GM12878 (cell line): ENCODE data around the gene RERE. TPM values are rescaled to one million over a fixed set of nuclear protein-coding genes. Genes with fewer than 3 reads are reported as not detected.

ENCODE experiments used
- ATAC-seq: fragments of 200-7000 bp; cut with Tn5 transposase; 3 replicates; pipeline ENCODE4 v1.9.1; 2020; ENCODE audit warnings: mild to moderate bottlenecking, moderate library complexity
- BruUV-seq: library from RNA; stranded (reverse); fragments of 400-500 nt; replicated peaks from 2 replicates; lab custom pipeline; 2021; lab: Mats Ljungman, UMichigan
- CTCF ChIA-PET: fragments of 300-600 bp; sonication (Branson Sonifier 250); formaldehyde crosslinking; extraction: SDS; loops from one replicate; lab custom pipeline; 2021; ENCODE audit warnings: inconsistent platforms; lab: Yijun Ruan, JAX
- POLR2A ChIA-PET: fragments of 350-600 bp; formaldehyde crosslinking; extraction: SDS; loops from one replicate; lab custom pipeline; 2021; ENCODE audit warnings: inconsistent platforms; lab: Charles Lee
- RAD21 ChIA-PET: fragments of 300-600 bp; sonication (Branson Sonifier 250); formaldehyde crosslinking; loops from one replicate; lab custom pipeline; 2023; ENCODE audit warnings: antibody characterized with exemption; ENCODE audit not compliant: unreplicated experiment; lab: Charles Lee
- SMC1A ChIA-PET: fragments of 300-600 bp; sonication (Branson Sonifier 250); formaldehyde crosslinking; loops from one replicate; lab custom pipeline; 2023; ENCODE audit not compliant: unreplicated experiment, uncharacterized antibody; lab: Charles Lee
- DNase-seq: peaks from one replicate; pipeline ENCODE4 v3.0.0-alpha.2; 2011; ENCODE audit warnings: low read depth, low spot score
- FAIRE-seq: peaks from 3 replicates; lab custom pipeline; 2011; peaks lifted over from hg19 to GRCh38; lab: Jason Lieb, UNC
- H2AFZ ChIP-seq: 2 replicates; pipeline ENCODE4 v1.6.0; 2011; ENCODE audit warnings: low read depth, low read length, control low read depth; ENCODE audit not compliant: control insufficient read depth
- H3K27ac ChIP-seq: 2 replicates; pipeline ENCODE4 v1.5.1; 2011; ENCODE audit warnings: control low read depth; ENCODE audit not compliant: control insufficient read depth, insufficient read depth
- H3K27me3 ChIP-seq, 2 experiments: replicated peaks in 1 of 2; 2 replicates each; pipeline versions ENCODE4 v1.6.0 to v1.6.1; 2011; ENCODE audit warnings: low read length in 1 of 2; ENCODE audit not compliant: control insufficient read depth in 2 of 2, insufficient read depth in 2 of 2
- H3K36me3 ChIP-seq, 2 experiments: 2 replicates each; pipeline ENCODE4 v1.5.1; 2011; ENCODE audit warnings: low read length in 1 of 2; ENCODE audit not compliant: control insufficient read depth in 2 of 2, insufficient read depth in 2 of 2
- H3K4me1 ChIP-seq: 2 replicates; pipeline ENCODE4 v1.6.1; 2011; ENCODE audit warnings: mild to moderate bottlenecking, low read length, moderate library complexity, mixed read lengths; ENCODE audit not compliant: control insufficient read depth, insufficient read depth
- H3K4me2 ChIP-seq: 2 replicates; pipeline ENCODE4 v1.6.0; 2011; ENCODE audit warnings: control low read depth; ENCODE audit not compliant: control insufficient read depth, insufficient read depth
- H3K4me3 ChIP-seq: fragments of 200-600 bp; sonication (generic); 2 replicates; pipeline ENCODE4 v1.5.1; 2016
- H3K79me2 ChIP-seq: 2 replicates; pipeline ENCODE4 v1.6.0; 2011; ENCODE audit warnings: low read length; ENCODE audit not compliant: control insufficient read depth, insufficient read depth
- H3K9ac ChIP-seq: 2 replicates; pipeline ENCODE4 v1.8.0; 2011; ENCODE audit warnings: low read length, control low read depth, mixed read lengths; ENCODE audit not compliant: control insufficient read depth, insufficient read depth
- H3K9me3 ChIP-seq: replicated peaks from 3 replicates; pipeline ENCODE4 v1.5.1; 2011; ENCODE audit warnings: mild to moderate bottlenecking, low read length; ENCODE audit not compliant: control insufficient read depth, insufficient read depth
- H4K20me1 ChIP-seq: 2 replicates; pipeline ENCODE4 v1.6.0; 2011; ENCODE audit not compliant: control insufficient read depth, insufficient read depth
- CHD1 ChIP-seq: IDR thresholded peaks from 2 replicates; pipeline ENCODE4 v1.6.1; 2012; ENCODE audit warnings: low read depth, low read length, improper control_type of control experiment
- EED ChIP-seq: sonication (generic); IDR thresholded peaks from 2 replicates; pipeline ENCODE4 v1.6.1; 2016; ENCODE audit warnings: antibody characterized with exemption, low read depth
- EZH2 ChIP-seq: IDR thresholded peaks from 2 replicates; pipeline ENCODE4 v1.6.1; 2012; ENCODE audit warnings: low read depth, mild to moderate bottlenecking, control low read depth, inconsistent platforms, low read length, borderline replicate concordance; ENCODE audit not compliant: control insufficient read depth
- IKZF2 ChIP-seq, 2 experiments: fragments of 450-650 bp; IDR thresholded peaks; 2 replicates each; pipeline ENCODE4 v1.6.1; 2017; ENCODE audit warnings: mild to moderate bottlenecking in 2 of 2, moderate library complexity in 2 of 2
- KAT2A ChIP-seq: conservative IDR thresholded peaks from 2 replicates; pipeline ENCODE4 v1.6.1; 2011; ENCODE audit warnings: low read depth, low read length; ENCODE audit not compliant: control insufficient read depth
- LARP7 ChIP-seq: fragments of 450-650 bp; IDR thresholded peaks from 2 replicates; pipeline ENCODE4 v1.6.1; 2017; ENCODE audit warnings: mild to moderate bottlenecking
- MAX ChIP-seq: IDR thresholded peaks from 2 replicates; pipeline ENCODE4 v1.6.1; 2012; ENCODE audit warnings: low read depth, low read length, improper control_type of control experiment
- MTA2 ChIP-seq: fragments of 450-650 bp; IDR thresholded peaks from 2 replicates; pipeline ENCODE4 v1.6.1; 2016; ENCODE audit warnings: low read depth, mild to moderate bottlenecking, moderate library complexity
- MYC ChIP-seq: IDR thresholded peaks from 2 replicates; pipeline ENCODE4 v1.6.1; 2011; ENCODE audit warnings: mild to moderate bottlenecking, low read length, moderate library complexity, inconsistent platforms; ENCODE audit not compliant: insufficient read depth, insufficient replicate concordance, insufficient read length, severe bottlenecking
- NRF1 ChIP-seq: conservative IDR thresholded peaks from 2 replicates; pipeline ENCODE4 v1.6.1; 2011; ENCODE audit warnings: mild to moderate bottlenecking, low read depth, low read length, improper control_type of control experiment
- PML ChIP-seq: IDR thresholded peaks from 2 replicates; pipeline ENCODE4 v1.6.1; 2012; ENCODE audit warnings: low read length, inconsistent platforms
- STAT1 ChIP-seq: fragments of 450-650 bp; conservative IDR thresholded peaks from 2 replicates; pipeline ENCODE4 v1.6.1; 2014; ENCODE audit warnings: antibody characterized with exemption, mild to moderate bottlenecking
- SUZ12 ChIP-seq: fragments of 200-600 bp; sonication (generic); IDR thresholded peaks from one replicate; pipeline ENCODE4 v1.6.1; 2018; ENCODE audit warnings: antibody characterized with exemption, mild to moderate bottlenecking; ENCODE audit not compliant: unreplicated experiment
- TBL1XR1 ChIP-seq: IDR thresholded peaks from 2 replicates; pipeline ENCODE4 v1.6.1; 2012; ENCODE audit warnings: low read depth, low read length, improper control_type of control experiment
- ZBTB33 ChIP-seq: fragments of 450-650 bp; IDR thresholded peaks from 2 replicates; pipeline ENCODE4 v1.6.1; 2017; ENCODE audit warnings: mild to moderate bottlenecking
- WGBS: methylation state at CpG from one replicate; pipeline ENCODE4 v1.1.6; 2016; ENCODE audit warnings: low lambda C conversion rate; ENCODE audit not compliant: insufficient replicate concordance, insufficient coverage; ENCODE audit errors: missing lambda C conversion rate; 5-methylcytosine and 5-hydroxymethylcytosine counted together
- in situ Hi-C: fragments of 300-500 bp; cut with MboI; formaldehyde crosslinking; loops from 9 replicates; pipeline ENCODE4 v1.14.3; 2018; ENCODE audit warnings: mixed read lengths
- intact Hi-C: fragments of 100-400 bp; cut with micrococcal nuclease; formaldehyde crosslinking; loops from one replicate; pipeline ENCODE4 v1.14.2; 2022; ENCODE audit not compliant: unreplicated experiment
- polyA plus RNA-seq, 11 experiments: library from polyadenylated mRNA; depleted of rRNA in 4 of 11; unstranded in 6 of 11; stranded (reverse) in 5 of 11; fragments of >200 nt; fragmentation: Nextera tagmentation in 4 of 11; fragmentation: Illumina TruSeq in 1 of 11; extraction: Ambion mirVana in 4 of 11; extraction: Trizol in 1 of 11; gene quantifications; 1 replicate in 1 of 11; 2 replicates in 10 of 11; pipeline versions ENCODE4 v1.2.1 to v1.2.3, GENCODE V29; 2011 to 2016; ENCODE audit warnings: inconsistent platforms in 2 of 11, missing spikeins in 2 of 11, low read depth in 1 of 11
- total RNA-seq, 4 experiments: library from RNA; depleted of rRNA in 3 of 4; stranded (reverse); fragments of >200 nt in 3 of 4; fragmentation: Illumina TruSeq in 1 of 4; extraction: Trizol in 1 of 4; gene quantifications; 2 replicates each; pipeline versions ENCODE4 v1.2.1 to v1.2.3, GENCODE V29; 2013 to 2021

Gene RERE
- total and polyA plus RNA-seq, 10 of the 15 experiments (the other 5 are each of a cell fraction or from before 2014, with no cell fraction given), result 5.2 to 60.5 (median 20.2) TPM

GRCh38 chr1:8335246-8335645 is 482.2 kb downstream of the RERE start:
- Histone ChIP-seq H3K4me2 (no peak overlapping the region), H3K9me3 (no peaks in the 10 kb centered on the region; the same call in 2 of the 3 replicates)
- DNase-seq, result no peak
- in situ Hi-C loops, result no loop called here
- TF ChIP-seq KAT2A (no peak), PML (no peak), EZH2 (no peak), STAT1 (no peak), CHD1 (no peak)
- TF ChIP-seq, all 136 proteins: peak for 0
- BruUV-seq, result no TSS peak
- RAD21 ChIA-PET, result no interaction called here
- FAIRE-seq (no peak), ATAC-seq (no peak)
- SMC1A ChIA-PET, result no interaction called here
- 72% methylated on average over 27 of the region's 27 CpGs for WGBS
- H3K79me2 ChIP-seq, result no peaks in the 10 kb centered on the region
- H2AFZ ChIP-seq, result no peak overlapping the region
- H3K36me3 ChIP-seq, result no peaks in the 10 kb centered on the region
- intact Hi-C loops, result no loop called here
- no peaks in the 10 kb centered on the region for H3K4me1 ChIP-seq
- H3K4me3 ChIP-seq, result no peak overlapping the region
- no peaks in the 10 kb centered on the region for H4K20me1 ChIP-seq
- H3K27ac ChIP-seq, result no peak overlapping the region
- CTCF ChIA-PET, result no interaction called here
- POLR2A ChIA-PET, result no interaction called here
- H3K9ac ChIP-seq, result no peak overlapping the region
- H3K27me3 ChIP-seq, result no peaks in the 10 kb centered on the region

GRCh38 chr1:8334106-8334851 is 483.2 kb downstream of the RERE start:
- FAIRE-seq (no peak), DNase-seq (no peak), ATAC-seq (no peak)
- no peaks in the 10 kb centered on the region for H4K20me1 ChIP-seq
- RAD21 ChIA-PET, result no interaction called here
- no peaks in the 10 kb centered on the region; a peak in 1 of 4 replicates for H3K27me3 ChIP-seq
- H3K36me3 ChIP-seq, result no peaks in the 10 kb centered on the region
- 69% methylated on average over 24 of the region's 24 CpGs for WGBS
- no peak overlapping the region for H2AFZ ChIP-seq
- intact Hi-C loops (no loop called here), in situ Hi-C loops (no loop called here)
- H3K4me2 ChIP-seq, result no peak overlapping the region
- SMC1A ChIA-PET, result no interaction called here
- H3K79me2 ChIP-seq, result no peaks in the 10 kb centered on the region
- H3K4me1 ChIP-seq, result no peaks in the 10 kb centered on the region
- H3K9ac ChIP-seq, result no peak overlapping the region
- no peak overlapping the region for H3K27ac ChIP-seq
- CTCF ChIA-PET, result no interaction called here
- POLR2A ChIA-PET, result no interaction called here
- H3K4me3 ChIP-seq, result no peak overlapping the region
- BruUV-seq, result no TSS peak
- H3K9me3 ChIP-seq, result no peaks in the 10 kb centered on the region; the same call in 2 of the 3 replicates
- TF ChIP-seq LARP7, result no peak
- no peak for TF ChIP-seq ZBTB33
- no peak for TF ChIP-seq MTA2
- no peak for TF ChIP-seq IKZF2 (IDR thresholded peaks at IDR 0.05)
- no peak for TF ChIP-seq NRF1
- TF ChIP-seq EED, result no peak
- no peak for TF ChIP-seq MAX
- no peak for TF ChIP-seq MYC
- no peak for TF ChIP-seq SUZ12
- no peak for TF ChIP-seq TBL1XR1
